Breast epithelium (tissue), 3 donors: ENCODE measurements around the gene FNIP1.

Source experiments
- POLR2AphosphoS5 ChIP-seq, 3 donors: sonication (generic); formaldehyde crosslinking; IDR thresholded peaks; one replicate each; pipeline ENCODE4 v1.6.1; 2017; ENCODE audit warnings: antibody characterized with exemption in 3 of 3
- TF ChIP-seq, protein P1 (sequence below), 3 donors: fragments of 450-650 bp; IDR thresholded peaks; one replicate each; pipeline ENCODE4 v1.5.1; 2016 to 2017; ENCODE audit warnings: antibody characterized with exemption in 3 of 3, mild to moderate bottlenecking in 3 of 3, moderate library complexity in 3 of 3

DNA sequence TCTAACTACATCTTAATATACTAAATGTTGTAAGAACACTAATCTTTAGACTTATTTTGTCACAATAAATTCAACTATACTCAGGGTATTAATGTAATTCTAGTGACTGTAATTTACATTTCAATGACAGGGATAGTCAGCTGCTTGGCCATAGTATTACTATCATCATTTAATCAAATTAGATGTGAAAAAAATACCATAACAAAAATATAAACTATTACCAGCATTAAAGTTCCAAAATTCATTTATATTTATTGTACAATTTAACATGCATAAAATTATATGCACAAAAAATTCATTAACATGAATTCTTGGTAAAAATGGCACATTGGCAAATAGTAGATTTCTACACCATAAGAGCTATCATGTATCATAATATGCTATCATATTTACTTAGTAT, 28.9 kb downstream of the FNIP1 start:
- TF ChIP-seq, protein P1, sequence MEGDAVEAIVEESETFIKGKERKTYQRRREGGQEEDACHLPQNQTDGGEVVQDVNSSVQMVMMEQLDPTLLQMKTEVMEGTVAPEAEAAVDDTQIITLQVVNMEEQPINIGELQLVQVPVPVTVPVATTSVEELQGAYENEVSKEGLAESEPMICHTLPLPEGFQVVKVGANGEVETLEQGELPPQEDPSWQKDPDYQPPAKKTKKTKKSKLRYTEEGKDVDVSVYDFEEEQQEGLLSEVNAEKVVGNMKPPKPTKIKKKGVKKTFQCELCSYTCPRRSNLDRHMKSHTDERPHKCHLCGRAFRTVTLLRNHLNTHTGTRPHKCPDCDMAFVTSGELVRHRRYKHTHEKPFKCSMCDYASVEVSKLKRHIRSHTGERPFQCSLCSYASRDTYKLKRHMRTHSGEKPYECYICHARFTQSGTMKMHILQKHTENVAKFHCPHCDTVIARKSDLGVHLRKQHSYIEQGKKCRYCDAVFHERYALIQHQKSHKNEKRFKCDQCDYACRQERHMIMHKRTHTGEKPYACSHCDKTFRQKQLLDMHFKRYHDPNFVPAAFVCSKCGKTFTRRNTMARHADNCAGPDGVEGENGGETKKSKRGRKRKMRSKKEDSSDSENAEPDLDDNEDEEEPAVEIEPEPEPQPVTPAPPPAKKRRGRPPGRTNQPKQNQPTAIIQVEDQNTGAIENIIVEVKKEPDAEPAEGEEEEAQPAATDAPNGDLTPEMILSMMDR (IDR thresholded peaks at IDR 0.05): no peak
- no peak for TF ChIP-seq POLR2AphosphoS5 (IDR thresholded peaks at IDR 0.05)
